ENCODE results near the gene LGALS9. TPM values are rescaled to one million over a fixed set of nuclear protein-coding genes. Genes with fewer than 3 reads are reported as not detected.
"Not testable (repeated sequence)": the region's sequence is repeated elsewhere in the genome, so short reads cannot be mapped to it uniquely, and the experiment has no call there.

LGALS9 gene
- total RNA-seq, 2 donors from 2014 or later = 9.7 to 27.4 TPM

DNA sequence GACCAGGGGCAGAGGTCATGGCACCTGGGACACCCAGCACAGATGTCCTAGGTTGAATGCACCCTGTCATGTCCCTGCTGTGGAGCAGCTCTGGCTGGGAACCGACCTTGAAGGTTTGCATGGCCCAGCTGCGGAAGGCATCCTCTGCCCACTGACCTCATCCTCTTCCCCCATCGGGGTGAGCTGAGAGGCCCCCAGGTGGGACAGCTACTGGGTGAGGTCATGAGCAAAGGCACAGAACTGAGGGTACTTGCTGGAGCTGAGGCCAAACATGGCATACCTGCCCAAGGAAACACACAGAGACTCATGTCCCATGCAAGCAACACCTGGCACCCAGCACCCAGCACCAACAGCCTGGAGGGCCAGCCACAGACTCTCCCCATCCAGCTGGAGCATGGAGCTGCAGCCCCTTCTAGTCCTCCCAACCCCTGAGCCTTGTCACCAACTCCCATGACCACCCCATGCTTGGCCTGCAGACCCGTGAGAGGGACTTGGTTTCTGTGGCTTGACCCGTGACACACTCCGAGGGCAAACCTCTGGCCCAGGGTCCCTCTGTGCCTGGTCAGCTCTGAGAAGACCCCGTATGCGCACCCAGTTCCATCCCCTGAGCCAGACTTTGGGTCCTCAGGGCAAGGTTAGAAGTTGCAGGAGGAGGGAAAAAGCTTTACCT, 33.1 kb downstream of the LGALS9 start:
- no peak for DNase-seq (ENCODE audit: low spot score)
- no peaks in the 10 kb centered on the region for H3K36me3 ChIP-seq
- no peak overlapping the region for H3K27ac ChIP-seq
- H3K4me3 ChIP-seq = no peak overlapping the region
- no peaks in the 10 kb centered on the region for H3K9me3 ChIP-seq
- no peaks in the 10 kb centered on the region for H3K27me3 ChIP-seq
- TF ChIP-seq, protein P1, sequence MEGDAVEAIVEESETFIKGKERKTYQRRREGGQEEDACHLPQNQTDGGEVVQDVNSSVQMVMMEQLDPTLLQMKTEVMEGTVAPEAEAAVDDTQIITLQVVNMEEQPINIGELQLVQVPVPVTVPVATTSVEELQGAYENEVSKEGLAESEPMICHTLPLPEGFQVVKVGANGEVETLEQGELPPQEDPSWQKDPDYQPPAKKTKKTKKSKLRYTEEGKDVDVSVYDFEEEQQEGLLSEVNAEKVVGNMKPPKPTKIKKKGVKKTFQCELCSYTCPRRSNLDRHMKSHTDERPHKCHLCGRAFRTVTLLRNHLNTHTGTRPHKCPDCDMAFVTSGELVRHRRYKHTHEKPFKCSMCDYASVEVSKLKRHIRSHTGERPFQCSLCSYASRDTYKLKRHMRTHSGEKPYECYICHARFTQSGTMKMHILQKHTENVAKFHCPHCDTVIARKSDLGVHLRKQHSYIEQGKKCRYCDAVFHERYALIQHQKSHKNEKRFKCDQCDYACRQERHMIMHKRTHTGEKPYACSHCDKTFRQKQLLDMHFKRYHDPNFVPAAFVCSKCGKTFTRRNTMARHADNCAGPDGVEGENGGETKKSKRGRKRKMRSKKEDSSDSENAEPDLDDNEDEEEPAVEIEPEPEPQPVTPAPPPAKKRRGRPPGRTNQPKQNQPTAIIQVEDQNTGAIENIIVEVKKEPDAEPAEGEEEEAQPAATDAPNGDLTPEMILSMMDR (IDR thresholded peaks at IDR 0.05) = no peak
- H3K4me1 ChIP-seq = no peaks in the 10 kb centered on the region

DNA sequence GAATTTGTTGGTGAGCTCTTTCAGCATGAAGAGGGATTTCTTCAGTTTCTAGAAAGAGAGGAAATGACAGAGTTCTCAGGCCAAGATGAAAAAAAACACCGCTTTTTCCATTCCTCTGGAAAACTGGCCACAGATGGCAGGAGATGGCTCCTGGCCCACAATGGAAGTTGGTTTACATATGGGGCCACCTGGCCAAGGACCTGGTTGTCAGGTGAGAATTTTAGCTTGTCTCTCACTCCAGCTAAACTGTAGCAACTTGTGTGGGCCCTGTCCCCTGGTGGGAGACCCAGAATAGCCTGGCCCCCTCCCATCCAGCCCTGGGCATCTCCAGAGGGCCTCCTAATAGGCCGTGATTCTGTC, 33.6 kb downstream of the LGALS9 start:
- no peaks in the 10 kb centered on the region for H3K9me3 ChIP-seq
- TF ChIP-seq, protein P1 (IDR thresholded peaks at IDR 0.05) = no peak
- no peak overlapping the region for H3K27ac ChIP-seq

DNA sequence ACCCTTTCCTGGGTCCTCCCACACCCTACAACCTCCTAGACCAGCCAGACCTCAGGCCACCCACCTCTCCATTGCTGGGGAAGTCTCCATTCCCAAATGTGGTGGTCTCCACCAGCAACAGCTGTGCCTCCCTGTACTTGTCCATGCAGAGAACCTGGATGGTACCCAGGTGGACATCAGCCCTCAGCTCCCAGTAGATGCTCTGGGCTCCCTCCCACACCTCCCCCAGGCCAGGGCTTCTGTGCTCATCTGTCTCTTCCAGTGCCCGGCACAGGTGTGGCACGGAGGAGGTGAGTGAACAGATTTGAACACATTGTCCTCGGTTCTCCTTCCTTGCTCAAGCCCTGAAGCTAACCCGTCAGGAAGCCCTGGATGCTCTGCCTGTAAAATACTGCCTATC, 34.6 kb downstream of the LGALS9 start:
- no peaks in the 10 kb centered on the region for H3K36me3 ChIP-seq
- no peak for DNase-seq (ENCODE audit: low spot score)
- TF ChIP-seq, protein P1 (IDR thresholded peaks at IDR 0.05) = no peak
- no peaks in the 10 kb centered on the region for H3K27me3 ChIP-seq
- no peaks in the 10 kb centered on the region for H3K4me1 ChIP-seq
- no peak overlapping the region for H3K4me3 ChIP-seq
- H3K9me3 ChIP-seq = no peaks in the 10 kb centered on the region
- H3K27ac ChIP-seq = no peak overlapping the region

More for the DNA sequence above, 33.6 kb downstream of the LGALS9 start:
- H3K4me1 ChIP-seq = no peaks in the 10 kb centered on the region
- no peak overlapping the region for H3K4me3 ChIP-seq
- H3K27me3 ChIP-seq = no peaks in the 10 kb centered on the region
- H3K36me3 ChIP-seq = no peaks in the 10 kb centered on the region
- no peak for DNase-seq (ENCODE audit: low spot score)

DNA sequence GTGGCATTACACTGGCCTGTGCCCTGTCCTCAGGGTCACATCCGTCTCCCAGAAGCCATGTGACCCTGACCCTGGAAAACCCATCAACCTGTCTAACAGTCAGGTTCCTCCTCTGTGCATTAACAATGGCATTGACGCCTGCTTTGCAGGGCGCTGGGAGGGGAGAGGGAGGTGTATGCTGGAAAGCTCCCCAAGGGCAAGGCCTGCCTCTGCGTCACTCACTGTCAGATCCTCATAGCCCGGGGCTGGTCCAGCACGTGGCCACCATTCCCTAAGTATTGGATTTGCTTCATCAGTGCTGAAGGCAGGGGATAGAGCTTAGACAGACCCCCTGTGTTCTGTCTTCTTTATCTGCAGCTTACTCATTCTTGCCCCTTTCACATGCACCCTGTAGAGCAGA, 35.3 kb downstream of the LGALS9 start:
- not testable (repeated sequence) for H3K27me3 ChIP-seq; H3K4me3 ChIP-seq; H3K4me1 ChIP-seq; H3K9me3 ChIP-seq; H3K36me3 ChIP-seq; H3K27ac ChIP-seq; DNase-seq (ENCODE audit: low spot score)

DNA sequence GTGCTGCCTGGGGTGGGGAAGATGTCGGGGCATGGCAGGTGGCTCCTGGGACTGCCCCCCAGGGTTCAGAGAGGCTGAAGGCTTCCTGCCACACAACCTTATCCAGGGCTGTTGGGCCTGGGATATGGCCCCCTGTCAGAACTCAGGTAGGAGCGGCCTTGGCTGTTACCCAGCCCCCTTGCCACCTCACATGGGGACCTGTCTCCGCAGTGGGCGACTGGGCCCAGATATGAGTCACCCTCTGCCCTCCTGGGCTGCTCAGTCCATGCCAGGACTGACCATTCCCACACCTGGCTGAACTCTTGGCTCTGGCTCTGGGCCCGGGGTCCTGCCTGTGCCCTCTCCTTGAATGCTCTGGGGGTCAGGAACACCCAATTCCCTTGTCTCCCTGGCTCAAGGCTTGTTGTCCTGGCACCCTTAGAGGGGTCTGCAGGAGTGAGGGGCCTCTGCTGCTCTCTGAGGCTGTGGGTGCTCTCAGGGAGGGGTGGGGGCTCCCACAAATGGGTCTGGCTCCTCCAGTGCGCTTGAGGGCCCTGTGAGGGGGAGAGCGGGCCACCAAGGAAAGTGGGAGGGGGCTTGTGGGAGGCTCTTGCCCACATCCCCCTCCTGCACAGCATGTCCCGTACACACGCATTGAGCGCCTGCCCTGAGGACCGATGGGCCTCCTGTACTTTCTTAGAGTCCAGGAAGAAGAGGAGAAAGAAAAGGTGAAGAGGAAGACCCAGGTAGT, 36.0 kb downstream of the LGALS9 start:
- Histone ChIP-seq H3K36me3 (no peaks in the 10 kb centered on the region), H3K27ac (no peak overlapping the region), H3K27me3 (no peaks in the 10 kb centered on the region), H3K4me3 (no peak overlapping the region), H3K9me3 (no peaks in the 10 kb centered on the region), H3K4me1 (no peaks in the 10 kb centered on the region)
- DNase-seq (ENCODE audit: low spot score) = no peak
- TF ChIP-seq, protein P1 (IDR thresholded peaks at IDR 0.05) = no peak

DNA sequence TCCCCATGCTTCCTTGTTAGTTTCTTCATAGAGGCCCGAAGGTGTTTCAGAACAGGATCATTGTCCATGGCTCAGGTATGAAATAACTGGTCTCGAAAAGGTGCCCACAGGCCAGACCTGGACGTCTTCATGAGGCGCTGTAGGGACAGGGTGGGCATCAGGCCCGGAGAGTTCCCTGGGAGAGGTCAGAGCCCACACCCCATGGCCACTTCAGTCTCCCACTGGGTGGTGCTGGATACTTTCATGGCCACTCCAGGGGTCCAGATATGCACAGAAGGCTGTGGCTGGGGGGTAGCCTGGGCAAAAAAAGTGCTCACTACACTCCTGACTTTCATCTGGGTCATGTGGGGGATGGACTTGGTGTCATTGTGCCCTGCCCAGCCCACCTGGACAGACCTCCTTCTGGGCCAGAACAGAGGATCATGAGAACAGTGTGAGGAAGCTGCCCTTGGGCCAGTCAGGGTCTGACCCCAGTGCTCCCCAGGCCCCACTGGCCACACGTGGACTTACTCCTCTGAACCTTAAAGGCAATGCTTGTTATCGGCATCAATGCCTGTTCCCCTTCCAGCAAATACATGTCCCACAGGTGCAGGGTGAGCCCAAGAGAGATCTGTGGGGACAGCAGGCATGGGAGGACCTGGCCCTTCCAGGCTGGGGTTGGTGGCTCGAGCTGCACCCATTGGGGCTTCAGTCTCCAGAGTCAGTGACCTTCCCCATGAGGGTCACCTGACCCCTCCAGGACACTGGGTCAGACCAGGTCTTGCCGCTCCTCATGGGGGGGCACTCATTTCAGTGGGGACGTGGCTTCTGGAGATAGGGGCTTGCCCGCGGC, 36.9 kb downstream of the LGALS9 start:
- Histone ChIP-seq H3K27ac (no peak overlapping the region), H3K27me3 (no peaks in the 10 kb centered on the region), H3K4me1 (no peaks in the 10 kb centered on the region), H3K4me3 (no peak overlapping the region), H3K9me3 (no peaks in the 10 kb centered on the region), H3K36me3 (no peaks in the 10 kb centered on the region)
- no peak for DNase-seq (ENCODE audit: low spot score)
- TF ChIP-seq, protein P1 (IDR thresholded peaks at IDR 0.05) = no peak
